OCI-LY1 (cell line): ENCODE measurements around the gene PTPRD.

ENCODE experiments used
- H2AFZ ChIP-seq: fragments of 200-600 bp; sonication (generic), shearing (Covaris generic); 2 replicates; pipeline ENCODE4 v1.6.0; 2014; ENCODE audit warnings: antibody characterized with exemption, mild to moderate bottlenecking, low read length
- H3F3A ChIP-seq: fragments of 200-600 bp; sonication (generic), shearing (Covaris generic); 2 replicates; pipeline ENCODE4 v1.6.0; 2014; ENCODE audit warnings: mild to moderate bottlenecking, antibody characterized with exemption, low read length, moderate library complexity; ENCODE audit not compliant: insufficient read depth
- H3K27ac ChIP-seq: fragments of 200-600 bp; sonication (generic); 2 replicates; pipeline ENCODE4 v1.5.1; 2014; ENCODE audit warnings: low read length, mixed run types, mild to moderate bottlenecking, low read depth; ENCODE audit not compliant: poor library complexity, severe bottlenecking
- H3K27me3 ChIP-seq: fragments of 200-600 bp; sonication (generic); 2 replicates; pipeline ENCODE4 v1.6.0; 2014; ENCODE audit warnings: antibody characterized with exemption, mild to moderate bottlenecking, low read length, moderate library complexity; ENCODE audit not compliant: insufficient read depth
- H3K36me3 ChIP-seq: fragments of 200-600 bp; sonication (generic); 2 replicates; pipeline ENCODE4 v1.6.1; 2014; ENCODE audit warnings: mild to moderate bottlenecking, antibody characterized with exemption, low read length, moderate library complexity, mixed read lengths; ENCODE audit not compliant: insufficient read depth
- H3K4me1 ChIP-seq: fragments of 200-600 bp; sonication (generic); 2 replicates; pipeline ENCODE4 v1.5.1; 2014; ENCODE audit warnings: mild to moderate bottlenecking, low read length, moderate library complexity; ENCODE audit not compliant: insufficient read depth, severe bottlenecking
- H3K4me2 ChIP-seq: fragments of 200-600 bp; sonication (generic), shearing (Covaris generic); 2 replicates; pipeline ENCODE4 v1.6.1; 2014; ENCODE audit warnings: low read length
- H3K4me3 ChIP-seq: fragments of 200-600 bp; sonication (generic); 2 replicates; pipeline ENCODE4 v1.5.1; 2014; ENCODE audit warnings: low read length, low read depth, mild to moderate bottlenecking, mixed read lengths; ENCODE audit not compliant: poor library complexity, severe bottlenecking
- H3K79me2 ChIP-seq: fragments of 200-600 bp; shearing (Covaris generic); 2 replicates; pipeline ENCODE4 v1.6.1; 2016; ENCODE audit warnings: mixed run types, low read length, mixed read lengths; ENCODE audit not compliant: insufficient read depth
- H3K9ac ChIP-seq: fragments of 200-600 bp; sonication (generic), shearing (Covaris generic); 2 replicates; pipeline ENCODE4 v1.6.1; 2014; ENCODE audit warnings: mild to moderate bottlenecking, low read length, mixed read lengths
- H3K9me2 ChIP-seq: fragments of 200-600 bp; sonication (generic), shearing (Covaris generic); 2 replicates; pipeline ENCODE4 v1.6.1; 2014; ENCODE audit warnings: low read depth, mild to moderate bottlenecking, low read length, mixed read lengths
- H3K9me3 ChIP-seq: fragments of 200-600 bp; shearing (Covaris generic); 2 replicates; pipeline ENCODE4 v1.6.1; 2014; ENCODE audit warnings: low read length, mixed read lengths
- H4K20me1 ChIP-seq: fragments of 200-600 bp; sonication (generic), shearing (Covaris generic); 2 replicates; pipeline ENCODE4 v1.6.0; 2016; ENCODE audit warnings: mild to moderate bottlenecking, low read length; ENCODE audit not compliant: insufficient read depth
- EZH2 ChIP-seq: fragments of 200-600 bp; sonication (generic), shearing (Covaris generic); IDR thresholded peaks from 2 replicates; pipeline ENCODE4 v1.8.0; 2017; ENCODE audit warnings: borderline replicate concordance, mixed run types, mild to moderate bottlenecking, antibody characterized with exemption, low read length, moderate library complexity, mixed read lengths
- TF ChIP-seq, protein P1 (sequence below): fragments of 200-600 bp; sonication (generic), shearing (Covaris generic); IDR thresholded peaks from 2 replicates; pipeline ENCODE4 v1.5.1; 2017; ENCODE audit warnings: mild to moderate bottlenecking, antibody characterized with exemption, low read length, moderate library complexity, mixed read lengths

The PTPRD gene

GRCh38 chr9:10250219-10250618 lies 362.6 kb downstream of the PTPRD start:
- 0 out of 2 replicates have a peak, but pooled peaks cover 3% of the 10 kb centered on the region for H3K27me3 ChIP-seq
- H3F3A ChIP-seq: no peaks in the 10 kb centered on the region
- TF ChIP-seq, protein P1, sequence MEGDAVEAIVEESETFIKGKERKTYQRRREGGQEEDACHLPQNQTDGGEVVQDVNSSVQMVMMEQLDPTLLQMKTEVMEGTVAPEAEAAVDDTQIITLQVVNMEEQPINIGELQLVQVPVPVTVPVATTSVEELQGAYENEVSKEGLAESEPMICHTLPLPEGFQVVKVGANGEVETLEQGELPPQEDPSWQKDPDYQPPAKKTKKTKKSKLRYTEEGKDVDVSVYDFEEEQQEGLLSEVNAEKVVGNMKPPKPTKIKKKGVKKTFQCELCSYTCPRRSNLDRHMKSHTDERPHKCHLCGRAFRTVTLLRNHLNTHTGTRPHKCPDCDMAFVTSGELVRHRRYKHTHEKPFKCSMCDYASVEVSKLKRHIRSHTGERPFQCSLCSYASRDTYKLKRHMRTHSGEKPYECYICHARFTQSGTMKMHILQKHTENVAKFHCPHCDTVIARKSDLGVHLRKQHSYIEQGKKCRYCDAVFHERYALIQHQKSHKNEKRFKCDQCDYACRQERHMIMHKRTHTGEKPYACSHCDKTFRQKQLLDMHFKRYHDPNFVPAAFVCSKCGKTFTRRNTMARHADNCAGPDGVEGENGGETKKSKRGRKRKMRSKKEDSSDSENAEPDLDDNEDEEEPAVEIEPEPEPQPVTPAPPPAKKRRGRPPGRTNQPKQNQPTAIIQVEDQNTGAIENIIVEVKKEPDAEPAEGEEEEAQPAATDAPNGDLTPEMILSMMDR: no peak
- no peak for TF ChIP-seq EZH2
- H3K9me3 ChIP-seq: no peaks in the 10 kb centered on the region
- no peak overlapping the region for H3K4me3 ChIP-seq
- no peaks in the 10 kb centered on the region for H3K4me1 ChIP-seq
- H3K9ac ChIP-seq: no peak overlapping the region
- H3K27ac ChIP-seq: no peak overlapping the region
- H3K4me2 ChIP-seq: no peak overlapping the region
- no peaks in the 10 kb centered on the region for H3K36me3 ChIP-seq
- no peaks in the 10 kb centered on the region for H3K9me2 ChIP-seq
- H2AFZ ChIP-seq: no peak overlapping the region
- H3K79me2 ChIP-seq: no peaks in the 10 kb centered on the region
- no peaks in the 10 kb centered on the region for H4K20me1 ChIP-seq

- H3K27ac ChIP-seq: no peak overlapping the region
- no peaks in the 10 kb centered on the region for H3K9me2 ChIP-seq
- no peaks in the 10 kb centered on the region for H3K79me2 ChIP-seq
- no peaks in the 10 kb centered on the region for H3K36me3 ChIP-seq
- no peaks in the 10 kb centered on the region for H3F3A ChIP-seq
- H4K20me1 ChIP-seq: no peaks in the 10 kb centered on the region
- TF ChIP-seq EZH2: no peak
- TF ChIP-seq, protein P1: no peak
- no peaks in the 10 kb centered on the region for H3K27me3 ChIP-seq
- no peak overlapping the region for H2AFZ ChIP-seq
- H3K9me3 ChIP-seq: no peaks in the 10 kb centered on the region
- no peak overlapping the region for H3K4me2 ChIP-seq
- no peaks in the 10 kb centered on the region for H3K4me1 ChIP-seq
- no peak overlapping the region for H3K9ac ChIP-seq
- H3K4me3 ChIP-seq: no peak overlapping the region
Measured at GRCh38 chr9:10248890-10249289, 363.9 kb downstream of the PTPRD start.

GRCh38 chr9:10242255-10242654 lies 370.5 kb downstream of the PTPRD start:
- Histone ChIP-seq H3K9me3 (no peaks in the 10 kb centered on the region), H3K4me3 (no peak overlapping the region), H3K4me1 (no peaks in the 10 kb centered on the region), H2AFZ (no peak overlapping the region), H3K4me2 (no peak overlapping the region), H3K9me2 (no peaks in the 10 kb centered on the region), H3K27ac (no peak overlapping the region), H3K79me2 (no peaks in the 10 kb centered on the region), H4K20me1 (no peaks in the 10 kb centered on the region), H3K36me3 (no peaks in the 10 kb centered on the region), H3K27me3 (no peaks in the 10 kb centered on the region), H3F3A (no peaks in the 10 kb centered on the region), H3K9ac (no peak overlapping the region)
- no peak for TF ChIP-seq EZH2
- TF ChIP-seq, protein P1: no peak
